HG03175 (cell line): ENCODE results near the gene MAP2K7.
"Not testable (repeated sequence)": the region's sequence is repeated elsewhere in the genome, so short reads cannot be mapped to it uniquely, and the experiment has no call there.

Experiments
- ATAC-seq: cut with Tn5 transposase; IDR thresholded peaks from one replicate; pipeline ENCODE4 v1.9.1; 2021; ENCODE audit warnings: mild to moderate bottlenecking, moderate library complexity; ENCODE audit not compliant: unreplicated experiment

MAP2K7 gene

GRCh38 chr19:7907122-7907521, 3.4 kb downstream of the MAP2K7 start:
- ATAC-seq, result no peak

GRCh38 chr19:7907544-7907943, 3.9 kb downstream of the MAP2K7 start:
- ATAC-seq, result no peak

GRCh38 chr19:7908078-7908699, 4.5 kb downstream of the MAP2K7 start:
- no peak for ATAC-seq

- no peak for ATAC-seq
These were observed 5.2 kb downstream of the MAP2K7 start for GRCh38 chr19:7908742-7909461.

- no peak for ATAC-seq
These were observed 5.9 kb downstream of the MAP2K7 start for GRCh38 chr19:7909471-7910067.

GRCh38 chr19:7910321-7911161, 6.9 kb downstream of the MAP2K7 start:
- no peak for ATAC-seq

- ATAC-seq, result no peak
These were observed 7.9 kb downstream of the MAP2K7 start for GRCh38 chr19:7911508-7912143.

- no peak for ATAC-seq
These were observed 8.5 kb downstream of the MAP2K7 start for GRCh38 chr19:7912144-7912696.

- ATAC-seq, result no peak
These were observed 9.3 kb downstream of the MAP2K7 start for GRCh38 chr19:7912697-7913564.

GRCh38 chr19:7913652-7914051, 10.0 kb downstream of the MAP2K7 start:
- ATAC-seq, result no peak

GRCh38 chr19:7914099-7914498, 10.4 kb downstream of the MAP2K7 start:
- ATAC-seq, result no peak

- ATAC-seq, result no peak
These were observed 10.9 kb downstream of the MAP2K7 start, which contains the start of gene TGFBR3L for GRCh38 chr19:7914598-7915045. TSS of gene TGFBR3L (plus strand) at chr19:7914830.

- ATAC-seq, result no peak
These were observed 11.8 kb downstream of the MAP2K7 start for GRCh38 chr19:7915250-7916102.

GRCh38 chr19:7916103-7916954, 12.7 kb downstream of the MAP2K7 start:
- no peak for ATAC-seq

GRCh38 chr19:7916955-7917266, 13.2 kb downstream of the MAP2K7 start:
- ATAC-seq, result no peak

- ATAC-seq, result no peak
These were observed 13.8 kb downstream of the MAP2K7 start for GRCh38 chr19:7917267-7918061.

GRCh38 chr19:7918062-7918614, 14.5 kb downstream of the MAP2K7 start:
- ATAC-seq, result not testable (repeated sequence)
